H1 (cell line): Measurements from ENCODE around the gene DOK1. TPM values are rescaled to one million over a fixed set of nuclear protein-coding genes. Genes with fewer than 3 reads are reported as not detected.

Experiments used
- CTCF ChIA-PET: fragments of 300-600 bp; sonication (Branson Sonifier 250); formaldehyde crosslinking; loops from one replicate; lab custom pipeline; 2021; ENCODE audit not compliant: partially characterized antibody; lab: Charles Lee
- POLR2A ChIA-PET: fragments of 300-600 bp; sonication (Branson Sonifier 250); formaldehyde crosslinking; loops from one replicate; lab custom pipeline; 2021; ENCODE audit warnings: inconsistent platforms; ENCODE audit not compliant: partially characterized antibody; lab: Charles Lee
- DNase-seq, 2 experiments: peaks; one replicate each; pipeline versions ENCODE4 v3.0.0 to v3.0.0-alpha.2; 2010 to 2022; ENCODE audit warnings: low spot score in 2 of 2, low read depth in 1 of 2, mixed read lengths in 1 of 2
- FAIRE-seq: peaks from 2 replicates; lab custom pipeline; 2011; peaks lifted over from hg19 to GRCh38; lab: Jason Lieb, UNC
- H2AFZ ChIP-seq: 2 replicates; pipeline ENCODE4 v1.8.1; 2012; ENCODE audit warnings: low read length, inconsistent platforms
- H2AK5ac ChIP-seq: 2 replicates; pipeline ENCODE4 v1.6.1; 2013; ENCODE audit warnings: low read depth, low read length
- H2BK120ac ChIP-seq: replicated peaks from 2 replicates; pipeline ENCODE3; 2013; ENCODE audit warnings: low read depth, low read length, inconsistent platforms
- H2BK12ac ChIP-seq: 2 replicates; pipeline ENCODE4 v1.6.1; 2013; ENCODE audit warnings: low read depth, low read length
- H2BK15ac ChIP-seq: 2 replicates; pipeline ENCODE4 v1.6.1; 2013; ENCODE audit warnings: low read length
- H2BK20ac ChIP-seq: 2 replicates; pipeline ENCODE4 v1.6.1; 2013; ENCODE audit warnings: low read length
- H2BK5ac ChIP-seq: 2 replicates; pipeline ENCODE4 v1.6.1; 2013; ENCODE audit warnings: low read depth, low read length
- H3K14ac ChIP-seq: 2 replicates; pipeline ENCODE4 v1.6.1; 2013; ENCODE audit warnings: inconsistent platforms; ENCODE audit not compliant: insufficient read length
- H3K18ac ChIP-seq: 2 replicates; pipeline ENCODE4 v1.6.1; 2013; ENCODE audit warnings: low read length; ENCODE audit errors: extremely low read depth
- H3K23ac ChIP-seq: 2 replicates; pipeline ENCODE4 v1.6.1; 2013; ENCODE audit warnings: inconsistent platforms; ENCODE audit not compliant: insufficient read length
- H3K23me2 ChIP-seq: 2 replicates; pipeline ENCODE4 v1.6.1; 2013; ENCODE audit warnings: low read depth, low read length
- H3K27ac ChIP-seq: 2 replicates; pipeline ENCODE4 v1.6.1; 2011; ENCODE audit warnings: low read depth, low read length, inconsistent platforms
- H3K27me3 ChIP-seq, 4 experiments: replicated peaks in 1 of 4; 1 replicate in 1 of 4; 2 replicates in 3 of 4; pipeline versions ENCODE4 v1.6.1 to v1.8.1; 2011 to 2013; ENCODE audit warnings: low read length in 3 of 4, mild to moderate bottlenecking in 3 of 4, inconsistent platforms in 2 of 4, mixed read lengths in 2 of 4, moderate library complexity in 1 of 4; ENCODE audit not compliant: control insufficient read depth in 3 of 4, insufficient read depth in 3 of 4; ENCODE audit errors: extremely low read depth in 1 of 4
- H3K36me3 ChIP-seq, 4 experiments: 2 replicates each; pipeline versions ENCODE4 v1.6.1 to v1.8.1; 2011 to 2013; ENCODE audit warnings: mild to moderate bottlenecking in 4 of 4, low read length in 3 of 4, moderate library complexity in 2 of 4, control low read depth in 1 of 4, inconsistent platforms in 1 of 4; ENCODE audit not compliant: insufficient read depth in 4 of 4, control insufficient read depth in 2 of 4
- H3K4ac ChIP-seq: replicated peaks from 2 replicates; pipeline ENCODE3; 2013; ENCODE audit warnings: low read length, low read depth, mixed read lengths, inconsistent platforms; ENCODE audit not compliant: insufficient read length
- H3K4me1 ChIP-seq, 4 experiments: replicated peaks in 1 of 4; 1 replicate in 1 of 4; 2 replicates in 3 of 4; pipeline versions ENCODE4 v1.6.1 to v1.8.1; 2011 to 2013; ENCODE audit warnings: low read length in 3 of 4, inconsistent platforms in 2 of 4, mixed read lengths in 1 of 4; ENCODE audit not compliant: insufficient read depth in 4 of 4, control insufficient read depth in 3 of 4
- H3K4me2 ChIP-seq, 2 experiments: 2 replicates each; pipeline versions ENCODE4 v1.6.1 to v1.8.1; 2011 to 2013; ENCODE audit warnings: low read depth in 2 of 2, low read length in 2 of 2, control low read depth in 1 of 2, inconsistent platforms in 1 of 2, mild to moderate bottlenecking in 1 of 2; ENCODE audit not compliant: insufficient read depth in 1 of 2
- H3K4me3 ChIP-seq, 4 experiments: fragments of 200-600, 300-600 bp in 1 of 4; sonication (generic), shearing (Covaris generic), sonication (Bioruptor Twin) in 1 of 4; 2 replicates each; pipeline versions ENCODE4 v1.5.1 to v1.8.1; 2011 to 2016; ENCODE audit warnings: low read length in 4 of 4, low read depth in 3 of 4, control low read depth in 2 of 4, inconsistent platforms in 2 of 4, mild to moderate bottlenecking in 2 of 4, mixed read lengths in 1 of 4, moderate library complexity in 1 of 4; ENCODE audit not compliant: insufficient read depth in 2 of 4; ENCODE audit errors: extremely low read depth in 1 of 4
- H3K56ac ChIP-seq: replicated peaks from 2 replicates; pipeline ENCODE3; 2013; ENCODE audit warnings: low read depth, mild to moderate bottlenecking, mixed read lengths, low read length, inconsistent platforms; ENCODE audit not compliant: insufficient read length
- H3K79me1 ChIP-seq: 2 replicates; pipeline ENCODE4 v1.6.1; 2013; ENCODE audit warnings: low read depth, low read length, control low read depth
- H3K79me2 ChIP-seq, 2 experiments: 2 replicates each; pipeline versions ENCODE4 v1.6.1 to v1.8.1; 2012 to 2013; ENCODE audit warnings: low read length in 2 of 2, mild to moderate bottlenecking in 2 of 2, inconsistent platforms in 1 of 2; ENCODE audit not compliant: insufficient read depth in 2 of 2, control insufficient read depth in 1 of 2
- H3K9ac ChIP-seq, 4 experiments: replicated peaks in 1 of 4; 1 replicate in 1 of 4; 2 replicates in 3 of 4; pipeline versions ENCODE4 v1.6.1 to v1.8.1; 2011 to 2013; ENCODE audit warnings: low read depth in 3 of 4, low read length in 3 of 4, control low read depth in 2 of 4, mild to moderate bottlenecking in 2 of 4, moderate library complexity in 2 of 4, inconsistent platforms in 1 of 4; ENCODE audit errors: extremely low read depth in 1 of 4
- H3K9me3 ChIP-seq, 2 experiments: 2 replicates each; pipeline versions ENCODE4 v1.6.1 to v1.8.1; 2012 to 2013; ENCODE audit warnings: mild to moderate bottlenecking in 2 of 2, moderate library complexity in 2 of 2, control low read depth in 1 of 2, inconsistent platforms in 1 of 2, low read depth in 1 of 2, low read length in 1 of 2, mixed read lengths in 1 of 2; ENCODE audit not compliant: insufficient read depth in 2 of 2
- H4K20me1 ChIP-seq, 2 experiments: replicated peaks in 1 of 2; 2 replicates each; pipeline versions ENCODE3 to v1.8.1; 2011 to 2013; ENCODE audit warnings: inconsistent platforms in 2 of 2, low read length in 2 of 2, mild to moderate bottlenecking in 1 of 2; ENCODE audit not compliant: insufficient read depth in 2 of 2, control insufficient read depth in 1 of 2
- H4K5ac ChIP-seq: 2 replicates; pipeline ENCODE4 v1.6.1; 2013; ENCODE audit warnings: low read length, low read depth, mixed read lengths, inconsistent platforms; ENCODE audit not compliant: insufficient read length
- H4K8ac ChIP-seq: 2 replicates; pipeline ENCODE4 v1.8.0; 2013; ENCODE audit warnings: mild to moderate bottlenecking, moderate library complexity, low read length, inconsistent platforms; ENCODE audit not compliant: insufficient read depth; ENCODE audit errors: extremely low read depth
- H4K91ac ChIP-seq: replicated peaks from 2 replicates; pipeline ENCODE3; 2013; ENCODE audit warnings: low read length, mixed read lengths, inconsistent platforms; ENCODE audit not compliant: insufficient read length
- CHD1 ChIP-seq: IDR thresholded peaks from 2 replicates; pipeline ENCODE4 v1.6.1; 2012; ENCODE audit warnings: low read depth, low read length, improper control_type of control experiment
- CREB1 ChIP-seq: IDR thresholded peaks from 2 replicates; pipeline ENCODE4 v1.6.1; 2012; ENCODE audit warnings: inconsistent platforms
- CTCF ChIP-seq, 3 experiments: IDR thresholded peaks; 1 replicate in 2 of 3; 2 replicates in 1 of 3; pipeline versions ENCODE4 v1.5.1 to v1.6.1; 2011; ENCODE audit warnings: low read length in 3 of 3, mild to moderate bottlenecking in 3 of 3, inconsistent platforms in 2 of 3, low read depth in 1 of 3, moderate library complexity in 1 of 3; ENCODE audit not compliant: insufficient read depth in 1 of 3; ENCODE audit errors: control extremely low read depth in 1 of 3
- FOSL1 ChIP-seq: IDR thresholded peaks from 2 replicates; pipeline ENCODE4 v1.6.1; 2011; ENCODE audit warnings: mild to moderate bottlenecking, low read depth, low read length, moderate library complexity; ENCODE audit not compliant: insufficient read depth
- KDM4A ChIP-seq: IDR thresholded peaks from one replicate; pipeline ENCODE4 v1.7.1; 2012; ENCODE audit warnings: low read depth, mild to moderate bottlenecking, moderate library complexity, low read length, inconsistent platforms; ENCODE audit not compliant: severe bottlenecking
- MAX ChIP-seq: IDR thresholded peaks from 2 replicates; pipeline ENCODE4 v1.6.1; 2012; ENCODE audit warnings: inconsistent platforms
- RBBP5 ChIP-seq: IDR thresholded peaks from 2 replicates; pipeline ENCODE4 v1.7.1; 2012; ENCODE audit warnings: low read depth, mild to moderate bottlenecking, inconsistent platforms, low read length, moderate library complexity, borderline replicate concordance
- RXRA ChIP-seq: IDR thresholded peaks from 2 replicates; pipeline ENCODE4 v1.6.1; 2011; ENCODE audit warnings: low read depth, mild to moderate bottlenecking, low read length, moderate library complexity; ENCODE audit not compliant: insufficient read depth
- TAF1 ChIP-seq: IDR thresholded peaks from 2 replicates; pipeline ENCODE4 v1.6.1; 2011; ENCODE audit warnings: mild to moderate bottlenecking, low read depth, low read length
- TAF7 ChIP-seq: optimal IDR thresholded peaks from 2 replicates; pipeline ENCODE3; 2011; ENCODE audit warnings: low read depth, mild to moderate bottlenecking, inconsistent platforms, low read length, moderate library complexity, borderline replicate concordance
- TCF12 ChIP-seq: IDR thresholded peaks from 2 replicates; pipeline ENCODE4 v1.6.1; 2011; ENCODE audit warnings: low read depth, mild to moderate bottlenecking, low read length
- WGBS, 2 experiments: shearing (Covaris generic) in 1 of 2; methylation state at CpG; one replicate each; pipeline versions ENCODE4 v1.1.6 to v1.1.7; 2013 to 2015; ENCODE audit warnings: low lambda C conversion rate in 2 of 2, mixed read lengths in 2 of 2, inconsistent platforms in 1 of 2, low coverage in 1 of 2, missing lambda C conversion rate in 1 of 2; ENCODE audit not compliant: insufficient replicate concordance in 2 of 2, insufficient coverage in 1 of 2, insufficient read length in 1 of 2; ENCODE audit errors: extremely low coverage in 1 of 2, missing lambda C conversion rate in 1 of 2; 5-methylcytosine and 5-hydroxymethylcytosine counted together
- polyA plus RNA-seq, 7 experiments: library from polyadenylated mRNA; depleted of rRNA in 3 of 7; stranded (reverse) in 5 of 7; unstranded in 2 of 7; fragments of >200 nt in 5 of 7; fragments of 200-250 nt in 2 of 7; gene quantifications; 1 replicate in 5 of 7; 2 replicates in 1 of 7; 4 replicates in 1 of 7; pipeline versions ENCODE4 v1.2.1 to v1.2.3, GENCODE V29; 2011 to 2013; ENCODE audit warnings: missing spikeins in 2 of 7, mixed read lengths in 2 of 7
- total RNA-seq: library from RNA; stranded (reverse); fragmentation: NEBNext Ultra II Directional; extraction: Animal tissue kit (Norgen Biotek cat#: 25700); gene quantifications from 2 replicates; pipeline ENCODE4 v1.2.1, GENCODE V29; 2021

The DOK1 gene
- total and polyA plus RNA-seq, 2 of the 8 experiments (the other 6 are each of a cell fraction or from before 2014, with no cell fraction given) = 11.0 to 14.3 TPM

- ChIA-PET POLR2A (interaction anchor here (1.7 kb wide), 1 partner anchor 16 kb away, joined by 5 read pairs; no protein-coding TSS in a partner anchor), CTCF (interaction anchor here (1.0 to 10.0 kb wide), 8 partner anchors 12 to 88 kb away, joined by 3 to 158 read pairs (median 4); partner anchors contain the start of genes CCDC142, DQX1 and TTC31)
- no peak overlapping the region for H4K91ac ChIP-seq
- no peak overlapping the region for H3K9ac ChIP-seq
- no peak overlapping the region for H3K4me2 ChIP-seq
- no peaks in the 10 kb centered on the region for H3K36me3 ChIP-seq
- no peak overlapping the region for H2AK5ac ChIP-seq
- no peak overlapping the region for H2BK20ac ChIP-seq
- no peak overlapping the region for H4K5ac ChIP-seq
- no peak for FAIRE-seq
- peaks cover 4% of the 10 kb centered on the region; the same call in 1 of the 2 replicates for H3K23me2 ChIP-seq
- no peak overlapping the region for H3K4me3 ChIP-seq
- no peak overlapping the region for H4K8ac ChIP-seq
- H3K27ac ChIP-seq = no peak overlapping the region
- no peak overlapping the region for H3K18ac ChIP-seq
- WGBS, 2 experiments = 78% methylated on average over 1 of the region's 1 CpG; no CpG with 5 or more reads in 1 of the 2 experiments
- TF ChIP-seq CHD1 (no peak), KDM4A (no peak), RXRA (no peak), TAF7 (no peak), MAX (no peak), RBBP5 (no peak), CREB1 (no peak), TAF1 (no peak), TCF12 (no peak), CTCF (IDR thresholded peaks at IDR 0.05; ENCODE audit: control extremely low read depth in 1 of 3, insufficient read depth in 1 of 3, low read depth in 1 of 3, low read length in 3 of 3) (no peak), FOSL1 (no peak)
- H4K20me1 ChIP-seq = no peaks in the 10 kb centered on the region
- H3K14ac ChIP-seq = no peak overlapping the region
- H3K79me2 ChIP-seq = no peaks in the 10 kb centered on the region
- no peak overlapping the region for H3K23ac ChIP-seq
- no peak overlapping the region for H2BK15ac ChIP-seq
- H2AFZ ChIP-seq = no peak overlapping the region
- DNase-seq = no peak
- H2BK120ac ChIP-seq = no peak overlapping the region
- H3K79me1 ChIP-seq = 0 out of 2 replicates have a peak, but pooled peaks cover 2% of the 10 kb centered on the region
- H3K9me3 ChIP-seq = no peaks in the 10 kb centered on the region
- H2BK5ac ChIP-seq = no peak overlapping the region
- no peak overlapping the region for H3K4ac ChIP-seq
- no peak overlapping the region for H3K56ac ChIP-seq
- H3K27me3 ChIP-seq = no peaks in the 10 kb centered on the region
- no peaks in the 10 kb centered on the region for H3K4me1 ChIP-seq
- H2BK12ac ChIP-seq = no peak overlapping the region
These were observed 16.5 kb downstream of the DOK1 start for GRCh38 chr2:74571058-74571457.
